Hepatocyte (in vitro differentiated cells): ENCODE data around the gene SP1.

ENCODE experiments used
- EZH2 ChIP-seq: fragments of 200-600 bp; sonication (generic); IDR thresholded peaks from 2 replicates; pipeline ENCODE4 v1.6.1; 2016; ENCODE audit warnings: antibody characterized with exemption, mild to moderate bottlenecking, borderline replicate concordance
- TF ChIP-seq, protein P1 (sequence below): fragments of 200-600 bp; sonication (generic); IDR thresholded peaks from 2 replicates; pipeline ENCODE4 v1.5.1; 2016; ENCODE audit warnings: antibody characterized with exemption, mild to moderate bottlenecking; ENCODE audit not compliant: poor library complexity

DNA sequence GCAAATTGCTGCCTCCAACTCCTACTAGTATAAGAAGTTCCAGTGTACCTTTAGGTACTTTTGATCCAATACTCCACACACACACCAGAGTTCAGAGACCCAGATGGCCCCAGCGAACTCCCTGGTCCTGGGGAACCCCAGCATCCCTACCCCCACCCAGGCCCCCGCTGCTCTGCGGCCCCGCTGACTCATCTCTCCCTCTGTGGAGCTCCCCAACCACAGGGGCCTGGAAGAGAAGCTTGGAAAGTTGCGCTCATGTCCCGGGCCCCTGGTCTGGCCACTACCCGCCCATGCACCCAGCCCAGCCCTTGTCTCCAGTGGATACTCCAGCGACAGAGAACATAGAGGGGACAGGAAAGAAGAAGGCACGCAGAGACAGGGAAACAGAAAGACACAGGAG, 39.6 kb upstream of the SP1 start:
- TF ChIP-seq, protein P1, sequence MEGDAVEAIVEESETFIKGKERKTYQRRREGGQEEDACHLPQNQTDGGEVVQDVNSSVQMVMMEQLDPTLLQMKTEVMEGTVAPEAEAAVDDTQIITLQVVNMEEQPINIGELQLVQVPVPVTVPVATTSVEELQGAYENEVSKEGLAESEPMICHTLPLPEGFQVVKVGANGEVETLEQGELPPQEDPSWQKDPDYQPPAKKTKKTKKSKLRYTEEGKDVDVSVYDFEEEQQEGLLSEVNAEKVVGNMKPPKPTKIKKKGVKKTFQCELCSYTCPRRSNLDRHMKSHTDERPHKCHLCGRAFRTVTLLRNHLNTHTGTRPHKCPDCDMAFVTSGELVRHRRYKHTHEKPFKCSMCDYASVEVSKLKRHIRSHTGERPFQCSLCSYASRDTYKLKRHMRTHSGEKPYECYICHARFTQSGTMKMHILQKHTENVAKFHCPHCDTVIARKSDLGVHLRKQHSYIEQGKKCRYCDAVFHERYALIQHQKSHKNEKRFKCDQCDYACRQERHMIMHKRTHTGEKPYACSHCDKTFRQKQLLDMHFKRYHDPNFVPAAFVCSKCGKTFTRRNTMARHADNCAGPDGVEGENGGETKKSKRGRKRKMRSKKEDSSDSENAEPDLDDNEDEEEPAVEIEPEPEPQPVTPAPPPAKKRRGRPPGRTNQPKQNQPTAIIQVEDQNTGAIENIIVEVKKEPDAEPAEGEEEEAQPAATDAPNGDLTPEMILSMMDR: no peak
- TF ChIP-seq EZH2: no peak
